Activated CD4-positive, alpha-beta T cell treated with anti-CD3 and anti-CD28 coated beads, Interleukin-2, amount 10 ng/mL, durations not matched to agents 7 days and 5 days (primary cell): ENCODE results near the gene NKAIN4. TPM values are rescaled to one million over a fixed set of nuclear protein-coding genes. Genes with fewer than 3 reads are reported as not detected.

ENCODE experiments used
- CTCF ChIA-PET: fragments of 350-600 bp; sonication (Branson Sonifier 250); formaldehyde crosslinking; loops from one replicate; lab custom pipeline; 2021; ENCODE audit warnings: antibody characterized with exemption; lab: Charles Lee
- POLR2A ChIA-PET: fragments of 350-600 bp; sonication (Branson Sonifier 250); formaldehyde crosslinking; loops from one replicate; lab custom pipeline; 2021; ENCODE audit warnings: antibody characterized with exemption; lab: Charles Lee
- DNase-seq: peaks from one replicate; pipeline ENCODE4 v3.0.0-alpha.2; 2020
- H3K27ac Mint-ChIP-seq: one replicate; pipeline ENCODE4 v1.8.0; 2021; ENCODE audit warnings: mild to moderate bottlenecking, moderate library complexity, mixed read lengths
- H3K27me3 Mint-ChIP-seq: one replicate; pipeline ENCODE4 v1.8.0; 2021; ENCODE audit warnings: mixed read lengths
- H3K36me3 Mint-ChIP-seq: one replicate; pipeline ENCODE4 v1.8.0; 2021; ENCODE audit warnings: low read depth, mixed read lengths
- H3K4me1 Mint-ChIP-seq: one replicate; pipeline ENCODE4 v1.8.0; 2021; ENCODE audit warnings: mixed read lengths
- H3K4me3 Mint-ChIP-seq: one replicate; pipeline ENCODE4 v1.8.0; 2021; ENCODE audit warnings: mild to moderate bottlenecking, moderate library complexity, mixed read lengths
- H3K9me3 Mint-ChIP-seq: one replicate; pipeline ENCODE4 v1.8.0; 2021; ENCODE audit warnings: mixed read lengths
- total RNA-seq, 2 experiments: library from RNA; stranded (reverse); gene quantifications; one replicate each; pipeline ENCODE4 v1.2.3, GENCODE V29; 2021

NKAIN4 gene
- total RNA-seq, 2 experiments from 2014 or later, result not detected

- Mint-ChIP-seq H3K9me3 (no peaks in the 10 kb centered on the region), H3K4me3 (no peak overlapping the region), H3K4me1 (peaks cover 9% of the 10 kb centered on the region), H3K27ac (no peak overlapping the region), H3K36me3 (peaks cover 3% of the 10 kb centered on the region), H3K27me3 (peaks cover 8% of the 10 kb centered on the region)
- DNase-seq, result no peak
- ChIA-PET CTCF (no interaction called here), POLR2A (no interaction called here)
These were observed 39.2 kb upstream of the NKAIN4 start for GRCh38 chr20:63293456-63293855.

DNA sequence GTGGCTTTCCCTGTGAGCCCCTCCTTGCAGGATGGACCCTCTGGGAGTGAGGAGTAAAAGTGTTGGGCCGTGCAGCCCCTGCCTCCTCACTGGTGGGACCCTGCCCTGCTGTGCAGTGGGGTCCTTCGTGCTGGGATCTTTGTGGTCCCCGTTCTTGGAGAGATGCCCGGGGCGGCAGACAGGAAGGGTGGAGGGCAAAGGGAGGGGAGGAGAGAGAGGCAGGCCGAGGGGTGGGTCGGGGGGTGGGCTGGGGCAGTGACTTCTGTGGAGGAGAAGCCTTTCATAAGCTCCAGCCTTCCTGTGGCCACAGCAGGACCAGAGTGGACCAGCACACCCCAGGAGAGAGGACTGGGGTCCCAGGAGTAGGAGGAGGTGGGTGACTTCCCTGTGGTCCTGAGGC lies 38.6 kb upstream of the NKAIN4 start, which contains the start of gene COL20A1:
COL20A1 (plus strand) TSS at position 283 of the 400 bp plus-strand sequence. CDS start 1,922 bp downstream, outside the sequence.
- Mint-ChIP-seq H3K36me3 (peaks cover 3% of the 10 kb centered on the region), H3K9me3 (no peaks in the 10 kb centered on the region), H3K27ac (no peak within 1 kb of the TSS), H3K4me1 (peaks cover 9% of the 10 kb centered on the region), H3K4me3 (no peak within 1 kb of the TSS), H3K27me3 (peaks cover 8% of the 10 kb centered on the region)
- no peak for DNase-seq
- CTCF ChIA-PET, result no interaction called here
- POLR2A ChIA-PET, result no interaction called here

GRCh38 chr20:63292292-63292701 lies 38.0 kb upstream of the NKAIN4 start:
- H3K27me3 Mint-ChIP-seq, result peaks cover 8% of the 10 kb centered on the region
- ChIA-PET CTCF (no interaction called here), POLR2A (no interaction called here)
- no peak for DNase-seq
- no peak overlapping the region for H3K4me3 Mint-ChIP-seq
- no peak overlapping the region for H3K27ac Mint-ChIP-seq
- peaks cover 9% of the 10 kb centered on the region for H3K4me1 Mint-ChIP-seq
- H3K36me3 Mint-ChIP-seq, result peaks cover 3% of the 10 kb centered on the region
- H3K9me3 Mint-ChIP-seq, result no peaks in the 10 kb centered on the region

- CTCF ChIA-PET, result no interaction called here
- POLR2A ChIA-PET, result no interaction called here
These were observed 37.5 kb upstream of the NKAIN4 start for GRCh38 chr20:63291811-63292210.

DNA sequence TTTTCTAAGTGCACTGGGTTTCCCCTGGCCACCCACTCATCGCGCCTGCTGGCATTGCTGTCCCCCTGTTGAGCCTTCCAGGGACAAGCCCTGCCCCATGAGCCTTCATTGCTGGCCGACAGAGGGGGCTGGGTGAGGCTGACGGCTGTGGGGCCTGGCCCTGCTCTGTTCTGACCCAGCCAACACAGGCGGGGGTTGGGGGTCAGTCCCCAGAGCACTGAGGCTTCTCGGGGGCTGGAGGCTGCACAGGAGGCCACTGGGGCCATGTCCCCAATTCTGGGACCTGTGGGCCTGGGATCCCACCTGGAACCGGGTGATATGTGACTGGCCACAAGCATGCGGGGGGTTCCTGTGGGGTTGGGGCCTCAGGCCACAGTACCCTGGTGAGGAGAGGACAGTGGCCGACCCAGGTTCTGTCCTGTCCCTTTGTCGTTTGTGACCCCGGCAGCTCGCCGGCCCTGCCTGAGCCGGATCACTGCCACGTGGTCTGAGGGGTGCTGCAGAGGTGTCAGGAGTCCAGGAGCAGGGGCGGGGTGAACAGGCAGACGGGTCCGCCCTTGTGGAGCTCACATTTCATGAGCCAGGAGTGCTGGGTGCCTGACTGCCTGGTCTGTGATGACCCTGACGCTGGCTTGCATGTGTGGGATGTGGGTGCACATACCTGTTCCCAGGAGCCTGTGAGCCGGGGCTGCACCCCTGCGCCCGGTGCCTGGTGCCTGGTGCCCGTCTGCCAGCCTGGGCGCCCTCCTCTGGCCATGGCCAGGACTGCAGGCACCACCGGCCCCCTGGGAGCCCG lies 36.6 kb upstream of the NKAIN4 start:
- peaks cover 5% of the 10 kb centered on the region for H3K27me3 Mint-ChIP-seq
- ChIA-PET POLR2A (no interaction called here), CTCF (interaction anchor here (1.0 to 1.2 kb wide), 2 partner anchors 9 to 13 kb away, joined by 3 to 4 read pairs; no protein-coding TSS in a partner anchor)
- peaks cover 3% of the 10 kb centered on the region for H3K36me3 Mint-ChIP-seq
- peak; percentile 57 for DNase-seq
- H3K27ac Mint-ChIP-seq, result no peak overlapping the region
- H3K4me1 Mint-ChIP-seq, result peaks cover 9% of the 10 kb centered on the region
- H3K4me3 Mint-ChIP-seq, result no peak overlapping the region
- no peaks in the 10 kb centered on the region for H3K9me3 Mint-ChIP-seq

More at GRCh38 chr20:63291811-63292210, 37.5 kb upstream of the NKAIN4 start:
- Mint-ChIP-seq H3K27ac (no peak overlapping the region), H3K9me3 (no peaks in the 10 kb centered on the region), H3K27me3 (peaks cover 8% of the 10 kb centered on the region), H3K36me3 (peaks cover 3% of the 10 kb centered on the region), H3K4me1 (peaks cover 9% of the 10 kb centered on the region), H3K4me3 (no peak overlapping the region)
- no peak for DNase-seq

GRCh38 chr20:63290136-63290676 lies 35.9 kb upstream of the NKAIN4 start:
- Mint-ChIP-seq H3K4me1 (peaks cover 3% of the 10 kb centered on the region), H3K36me3 (peaks cover 3% of the 10 kb centered on the region), H3K9me3 (no peaks in the 10 kb centered on the region), H3K4me3 (no peak overlapping the region), H3K27ac (no peak overlapping the region), H3K27me3 (no peaks in the 10 kb centered on the region)
- no peak for DNase-seq
- CTCF ChIA-PET, result interaction anchor here (1.2 kb wide), 1 partner anchor 12 kb away, joined by 3 read pairs; no protein-coding TSS in a partner anchor
- POLR2A ChIA-PET, result no interaction called here

DNA sequence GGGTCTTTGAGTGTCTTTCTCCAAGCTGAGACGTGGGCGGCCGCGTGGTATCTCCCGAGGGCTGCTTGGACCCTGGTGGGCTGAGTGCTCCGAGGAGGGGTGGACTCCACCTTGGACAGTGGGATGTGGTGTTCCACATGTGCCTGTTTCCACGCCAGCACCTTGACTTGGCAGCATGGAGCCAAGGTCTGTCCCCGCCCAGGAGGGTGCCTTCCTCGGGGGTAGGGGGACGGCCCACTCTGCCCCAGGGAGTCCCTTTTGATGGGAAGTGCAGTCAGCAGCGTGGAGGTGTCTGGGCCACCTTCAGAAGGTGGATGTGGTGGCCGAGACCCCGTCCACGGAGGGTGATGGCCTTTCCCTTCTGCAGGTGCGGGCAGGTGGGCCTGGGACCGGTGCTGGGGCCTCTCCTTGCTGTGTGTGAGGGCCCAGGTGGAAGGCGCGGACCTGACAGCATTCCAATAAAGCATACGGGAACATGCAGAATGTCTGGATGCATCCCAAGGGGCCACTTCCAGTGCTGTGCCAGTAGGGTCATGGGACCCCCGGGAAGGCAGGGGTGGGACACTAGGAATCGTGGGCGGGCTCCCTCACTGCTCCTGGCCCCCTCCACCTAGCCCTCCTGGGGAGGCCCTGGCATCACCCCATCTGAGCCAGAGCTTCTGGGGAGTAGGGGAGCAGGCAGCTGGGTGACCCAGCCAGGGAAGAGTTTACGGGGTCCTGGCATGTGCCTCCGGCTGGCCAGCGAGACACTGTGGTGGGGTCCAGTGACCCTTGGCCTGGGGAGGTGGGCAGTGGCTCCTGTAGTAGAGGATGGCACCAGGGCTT lies 35.3 kb upstream of the NKAIN4 start:
- POLR2A ChIA-PET, result no interaction called here
- CTCF ChIA-PET, result no interaction called here
- Mint-ChIP-seq H3K27ac (no peak overlapping the region), H3K36me3 (peaks cover 3% of the 10 kb centered on the region), H3K4me1 (no peaks in the 10 kb centered on the region), H3K4me3 (no peak overlapping the region), H3K27me3 (no peaks in the 10 kb centered on the region), H3K9me3 (no peaks in the 10 kb centered on the region)
- no peak for DNase-seq

- Mint-ChIP-seq H3K27ac (no peak overlapping the region), H3K4me3 (no peak overlapping the region), H3K4me1 (peaks cover 3% of the 10 kb centered on the region), H3K36me3 (peaks cover 6% of the 10 kb centered on the region), H3K27me3 (no peaks in the 10 kb centered on the region), H3K9me3 (no peaks in the 10 kb centered on the region)
- POLR2A ChIA-PET, result no interaction called here
- no peak for DNase-seq
- CTCF ChIA-PET, result no interaction called here
These were observed 34.5 kb upstream of the NKAIN4 start for GRCh38 chr20:63288581-63289251.

GRCh38 chr20:63287697-63288580 lies 33.7 kb upstream of the NKAIN4 start:
- Mint-ChIP-seq H3K36me3 (peaks cover 7% of the 10 kb centered on the region), H3K4me3 (no peak overlapping the region), H3K27ac (no peak overlapping the region), H3K9me3 (no peaks in the 10 kb centered on the region), H3K4me1 (peaks cover 4% of the 10 kb centered on the region), H3K27me3 (no peaks in the 10 kb centered on the region)
- DNase-seq, result no peak
- POLR2A ChIA-PET, result no interaction called here
- CTCF ChIA-PET, result no interaction called here

- ChIA-PET POLR2A (no interaction called here), CTCF (interaction anchor here (0.5 kb wide), 1 partner anchor 89 kb away, joined by 3 read pairs; no protein-coding TSS in a partner anchor)
- Mint-ChIP-seq H3K27me3 (no peaks in the 10 kb centered on the region), H3K27ac (no peak overlapping the region), H3K4me3 (no peak overlapping the region), H3K9me3 (no peaks in the 10 kb centered on the region), H3K36me3 (peaks cover 7% of the 10 kb centered on the region), H3K4me1 (peaks cover 4% of the 10 kb centered on the region)
- no peak for DNase-seq
These were observed 32.8 kb upstream of the NKAIN4 start for GRCh38 chr20:63286781-63287696.
